ENCODE measurements around the gene NOTCH3.
A peak's percentile ranks its signal among the peaks of the same experiment; 100 is the strongest.

The NOTCH3 gene

GRCh38 chr19:15195371-15196334 is 5.1 kb downstream of the NOTCH3 start:
- DNase-seq = no peak

DNA sequence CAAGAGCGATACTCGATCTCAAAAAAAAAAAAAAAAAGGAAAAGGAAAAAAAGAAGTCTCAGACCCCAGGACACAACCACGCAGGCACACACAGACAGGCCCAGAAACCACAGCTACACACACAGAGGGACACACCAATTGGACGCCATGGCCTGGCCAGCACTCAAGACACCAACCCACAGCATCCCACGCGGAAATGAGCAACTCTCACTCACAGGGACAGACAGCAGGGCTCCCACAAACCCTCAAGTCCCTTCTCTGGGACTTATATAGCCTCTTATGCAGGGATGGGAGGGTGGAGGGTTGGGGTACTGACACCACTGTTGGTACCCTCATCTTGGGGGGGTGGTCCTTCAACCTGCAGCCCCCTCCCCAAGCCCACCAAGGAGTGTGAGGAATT is 5.9 kb downstream of the NOTCH3 start:
- no peak for DNase-seq

DNA sequence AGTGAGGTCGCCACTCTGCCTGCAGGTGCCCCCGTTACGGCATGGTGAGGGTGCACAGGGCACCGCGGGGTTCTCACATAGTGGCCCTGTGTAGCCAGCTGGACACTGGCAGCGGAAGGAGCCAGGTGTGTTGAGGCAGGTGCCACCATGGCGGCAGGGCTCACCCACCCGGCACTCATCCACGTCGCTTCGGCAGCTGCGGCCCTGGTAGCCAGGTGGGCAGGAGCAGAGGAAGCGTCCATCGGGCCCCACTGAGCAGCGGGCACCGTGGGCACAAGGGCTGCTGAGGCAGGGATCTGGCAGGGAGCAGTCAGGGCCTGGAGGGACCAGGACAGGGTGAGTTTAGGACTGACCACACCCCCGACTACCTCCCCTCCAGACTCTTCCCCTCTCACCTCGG is 8.8 kb downstream of the NOTCH3 start:
- no peak for DNase-seq

GRCh38 chr19:15191514-15191913 is 9.3 kb downstream of the NOTCH3 start:
- DNase-seq = no peak

- DNase-seq = no peak
Observed at GRCh38 chr19:15188851-15189250, 11.9 kb downstream of the NOTCH3 start.

- no peak for DNase-seq
Observed at GRCh38 chr19:15187026-15188007, 13.5 kb downstream of the NOTCH3 start.

- DNase-seq = no peak
Observed at GRCh38 chr19:15185188-15185587, 15.6 kb downstream of the NOTCH3 start.

GRCh38 chr19:15184776-15185175 is 16.0 kb downstream of the NOTCH3 start:
- no peak for DNase-seq

DNA sequence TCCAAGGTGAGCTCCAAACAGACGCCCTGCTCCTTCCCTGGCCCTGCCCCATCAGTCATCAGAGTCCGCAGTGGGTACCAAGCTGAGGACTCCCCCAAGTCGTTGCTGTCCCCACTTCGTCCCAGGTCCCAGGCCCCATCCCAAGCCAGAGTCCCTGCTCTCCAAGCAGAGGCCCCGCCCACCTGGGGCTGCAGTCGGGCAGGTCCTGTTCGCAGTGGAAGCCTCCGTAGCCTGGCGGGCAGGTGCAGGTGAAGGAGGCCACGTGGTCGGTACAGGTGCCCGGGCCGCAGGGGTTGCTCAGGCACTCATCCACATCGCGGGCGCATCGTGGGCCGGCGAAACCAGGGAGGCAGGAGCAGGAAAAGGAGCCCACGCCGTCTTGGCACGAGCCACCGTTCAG is 19.4 kb downstream of the NOTCH3 start:
- no peak for DNase-seq

DNA sequence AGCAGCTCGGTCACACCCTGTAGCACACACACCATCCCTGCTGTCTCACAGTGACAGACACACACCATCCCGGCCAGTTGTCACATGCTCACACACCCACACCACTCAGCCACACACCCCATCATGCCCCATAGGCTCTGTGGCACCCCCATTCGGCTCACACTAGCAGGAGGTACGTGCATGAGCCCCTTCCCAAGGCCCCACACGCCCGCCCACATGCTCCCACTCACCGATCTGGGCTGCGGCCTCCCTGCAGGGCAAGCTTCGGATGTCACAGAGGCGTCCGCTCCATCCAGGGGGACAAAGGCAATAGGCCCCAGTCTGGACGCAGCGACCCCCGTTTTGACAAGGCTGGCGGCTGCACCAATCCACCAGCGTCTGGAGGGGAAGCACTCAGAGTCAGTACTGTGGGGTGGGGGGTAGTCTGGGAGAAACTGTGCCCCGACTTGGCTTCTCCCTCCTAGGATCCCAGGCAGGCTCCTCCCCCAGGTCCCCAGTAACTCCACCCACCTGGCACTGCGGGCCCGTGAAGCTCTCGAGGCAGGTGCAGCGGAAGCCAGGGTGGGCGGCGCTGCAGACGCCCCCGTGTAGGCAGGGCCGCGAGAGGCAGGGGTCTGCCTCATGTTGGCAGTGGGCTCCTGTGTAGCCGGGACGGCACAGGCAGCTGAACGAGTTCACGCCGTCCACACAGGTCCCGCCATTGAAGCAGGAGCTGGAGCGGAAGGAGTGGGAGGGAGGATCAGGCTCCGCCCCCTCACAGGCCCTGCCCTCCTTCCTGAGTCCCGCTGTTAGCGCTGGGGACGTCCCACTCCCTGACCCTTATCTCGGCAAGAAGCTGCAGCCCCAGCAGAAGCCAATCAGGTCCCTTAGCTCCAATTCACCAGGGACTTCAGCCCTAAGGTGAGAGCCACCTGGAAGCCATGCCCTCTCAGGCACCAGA is 20.1 kb downstream of the NOTCH3 start:
- no peak for DNase-seq

DNA sequence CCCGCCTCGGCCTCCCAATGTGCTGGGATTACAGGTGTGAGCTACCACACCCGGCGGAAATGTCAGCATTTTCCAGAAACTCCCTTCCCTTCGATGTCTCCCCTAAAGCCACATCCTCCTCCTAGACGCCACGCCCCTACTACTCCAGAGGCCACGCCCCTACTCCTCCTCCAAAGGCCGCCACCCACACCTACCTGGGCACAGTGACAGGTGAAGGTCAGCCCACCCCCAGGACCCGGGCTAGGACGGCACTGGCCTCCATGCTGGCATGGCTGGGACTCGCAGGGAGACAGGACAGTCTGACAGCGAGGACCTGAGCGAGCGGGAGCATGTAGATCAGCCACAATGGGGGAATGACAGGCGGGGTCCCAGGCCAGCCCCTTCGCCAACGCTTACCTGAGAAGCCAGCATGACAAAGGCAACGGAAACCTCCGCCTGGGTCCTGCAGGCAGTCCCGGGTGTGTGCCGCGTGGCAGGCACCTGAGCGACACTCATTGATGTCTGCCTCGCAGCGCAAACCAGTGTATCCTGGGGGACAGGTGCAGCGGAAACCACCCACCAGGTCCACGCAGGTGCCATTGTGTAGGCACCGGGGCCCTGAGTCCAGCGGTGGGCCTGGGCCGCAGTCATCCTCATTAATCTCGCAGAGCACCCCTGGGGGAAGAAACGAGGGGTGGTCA is 22.0 kb downstream of the NOTCH3 start:
- no peak for DNase-seq

DNA sequence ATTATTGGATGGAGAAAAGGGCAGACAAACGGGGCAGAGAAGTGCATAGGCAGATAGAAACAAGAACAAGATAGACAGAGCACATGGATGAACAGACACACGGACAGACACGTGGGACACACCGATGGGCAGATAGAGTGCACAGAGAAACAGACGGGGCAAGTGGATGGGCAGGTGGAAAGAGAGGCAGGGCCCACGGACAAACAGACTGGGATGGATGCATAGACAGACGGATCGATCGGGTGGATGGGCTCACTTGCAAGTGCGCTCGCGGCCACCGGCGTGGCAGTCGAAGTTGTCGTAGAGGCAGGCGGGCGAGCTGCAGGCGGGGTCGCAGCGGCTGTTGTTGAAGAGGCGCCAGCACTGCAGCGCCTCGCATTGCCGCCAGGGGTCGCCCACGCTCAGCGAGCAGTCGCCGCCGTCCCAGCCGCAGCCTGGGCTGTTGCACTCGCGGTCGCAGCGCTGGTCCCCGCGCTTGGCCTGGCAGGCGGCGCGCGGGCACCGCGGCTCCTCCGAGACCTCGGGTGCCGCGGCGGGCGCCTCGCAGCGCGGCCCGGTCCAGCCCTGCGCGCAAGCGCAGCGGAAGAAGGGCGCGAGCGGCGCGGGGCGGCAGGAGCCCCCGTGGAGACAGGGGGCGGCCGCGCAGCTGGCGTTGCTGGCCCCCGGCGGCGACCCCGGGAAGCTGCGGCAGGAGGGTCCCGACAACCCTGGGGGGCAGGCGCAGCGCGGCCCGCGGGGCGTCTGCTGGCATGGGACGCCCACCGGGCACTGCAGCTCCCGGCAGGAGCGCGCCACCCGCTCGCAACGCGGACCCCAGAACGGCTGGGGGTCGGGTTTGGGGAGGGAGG is 23.3 kb downstream of the NOTCH3 start:
- DNase-seq = peak; percentile 83

DNA sequence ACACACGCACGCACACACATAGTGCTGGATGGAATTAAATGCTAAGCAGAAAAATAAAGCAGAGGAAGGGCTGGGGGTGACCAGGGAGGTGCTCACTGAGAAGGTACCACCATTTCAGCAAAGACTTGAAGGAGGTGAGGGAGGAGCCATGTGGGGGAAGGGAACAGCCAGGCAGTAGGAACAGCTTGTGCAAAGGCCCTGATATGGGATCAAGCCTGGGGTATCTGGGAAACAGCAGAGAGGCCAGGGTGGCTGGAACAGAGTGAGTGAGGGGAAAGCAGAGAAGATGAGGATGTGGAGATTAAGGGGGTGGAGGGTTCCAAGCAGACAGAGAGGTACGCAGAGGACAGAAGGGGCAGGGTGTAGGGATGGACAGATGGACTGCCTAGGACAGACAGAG is 25.2 kb downstream of the NOTCH3 start:
- DNase-seq = no peak

GRCh38 chr19:15173746-15174404 is 26.9 kb downstream of the NOTCH3 start:
- no peak for DNase-seq

- DNase-seq = no peak
Observed at GRCh38 chr19:15170345-15170744, 30.4 kb downstream of the NOTCH3 start.

DNA sequence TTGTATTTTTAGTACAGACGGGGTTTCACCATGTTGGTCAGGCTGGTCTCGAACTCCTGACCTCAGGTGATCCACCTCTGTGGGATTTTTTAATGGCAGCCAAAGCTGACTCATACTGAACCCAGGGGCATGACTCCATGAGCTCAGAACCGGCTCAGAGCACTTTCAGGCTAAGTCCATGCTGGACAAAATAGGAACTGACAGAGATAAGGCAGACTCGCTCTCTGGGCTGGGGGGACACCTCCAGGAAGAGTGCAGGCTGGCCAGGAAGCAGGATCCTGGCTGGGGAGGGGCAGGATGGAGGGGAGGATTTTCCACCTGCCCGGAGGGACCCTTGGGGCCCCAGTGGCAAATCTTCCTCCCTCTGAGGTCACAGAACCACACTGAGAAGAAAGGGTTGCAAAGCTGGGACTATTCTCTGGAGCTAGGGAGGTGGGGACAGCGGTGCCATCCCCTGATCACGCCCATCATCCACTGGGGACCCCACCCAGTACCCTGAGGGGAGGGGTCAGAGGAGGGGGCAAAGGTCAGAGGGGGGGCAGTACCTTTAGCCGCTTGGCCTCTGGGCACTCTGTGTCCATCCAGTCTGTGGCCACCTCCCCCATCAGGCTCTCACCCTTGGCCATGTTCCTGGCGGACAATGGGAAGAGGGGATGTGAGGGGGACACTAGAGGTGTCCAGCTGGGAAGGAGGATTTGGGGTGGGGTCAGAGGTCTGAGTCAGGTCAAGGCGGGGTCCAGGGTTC is 31.1 kb downstream of the NOTCH3 start:
- DNase-seq = no peak

DNA sequence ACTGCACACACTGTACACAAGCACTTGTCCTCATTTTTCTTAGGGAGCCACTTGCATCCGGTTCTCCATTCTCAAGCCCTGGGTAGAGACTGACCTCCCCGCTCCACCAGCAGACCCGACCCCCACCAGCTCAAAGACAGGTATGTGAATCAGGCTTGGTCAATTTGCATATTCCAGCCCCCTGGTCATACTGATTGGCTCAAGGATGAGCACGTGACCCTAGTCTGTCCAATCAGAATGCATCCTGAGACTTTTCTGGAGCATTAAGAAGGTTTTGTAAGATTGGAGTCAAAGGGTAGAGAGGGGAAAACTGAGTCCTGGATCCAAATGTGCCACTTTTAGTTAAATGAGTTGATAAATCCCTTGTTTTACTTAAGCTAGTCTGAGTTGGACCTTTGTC is 34.1 kb downstream of the NOTCH3 start:
- no peak for DNase-seq

GRCh38 chr19:15161028-15161984 is 39.5 kb downstream of the NOTCH3 start:
- no peak for DNase-seq

Measured in CD4-positive, alpha-beta T cell treated with Interleukin-17A for 1 hour (primary cell).